Chondrocyte (in vitro differentiated cells): Measurements from ENCODE around the gene C10orf143. TPM values are rescaled to one million over a fixed set of nuclear protein-coding genes. Genes with fewer than 3 reads are reported as not detected.

Source experiments
- DNase-seq: peaks from one replicate; pipeline ENCODE4 v3.0.0; 2021; ENCODE audit warnings: mixed read lengths, low spot score
- H3K27ac Mint-ChIP-seq: one replicate; pipeline ENCODE4 v1.8.0; 2021; ENCODE audit warnings: mild to moderate bottlenecking, moderate library complexity, mixed read lengths; ENCODE audit not compliant: unreplicated experiment
- H3K27me3 Mint-ChIP-seq: 2 replicates; pipeline ENCODE4 v1.8.0; 2021; ENCODE audit warnings: low read depth, mixed read lengths
- H3K36me3 Mint-ChIP-seq: 2 replicates; pipeline ENCODE4 v1.8.0; 2021; ENCODE audit warnings: low read depth, mixed read lengths
- H3K4me1 Mint-ChIP-seq: 2 replicates; pipeline ENCODE4 v1.8.0; 2021; ENCODE audit warnings: low read depth, mild to moderate bottlenecking, mixed read lengths
- H3K4me3 Mint-ChIP-seq: one replicate; pipeline ENCODE4 v1.8.0; 2021; ENCODE audit warnings: mild to moderate bottlenecking, moderate library complexity, mixed read lengths; ENCODE audit not compliant: unreplicated experiment
- H3K9me3 Mint-ChIP-seq: 2 replicates; pipeline ENCODE4 v1.8.0; 2021; ENCODE audit warnings: low read depth, mixed read lengths
- CTCF ChIP-seq: fragments of 200-600 bp; sonication (generic); IDR thresholded peaks from 2 replicates; pipeline ENCODE4 v1.5.0; 2021; ENCODE audit warnings: antibody characterized with exemption, mild to moderate bottlenecking, moderate library complexity
- total RNA-seq: library from RNA; stranded (reverse); gene quantifications from 3 replicates; pipeline ENCODE4 v1.2.1, GENCODE V29; 2021

Gene C10orf143
- total RNA-seq, 1 donor from 2014 or later, result 2.6 TPM

GRCh38 chr10:130049244-130049643 lies 61.4 kb downstream of the C10orf143 start:
- Mint-ChIP-seq H3K27ac (no peak overlapping the region), H3K27me3 (peaks cover 3% of the 10 kb centered on the region), H3K36me3 (no peaks in the 10 kb centered on the region), H3K9me3 (peaks cover 4% of the 10 kb centered on the region), H3K4me3 (no peak overlapping the region), H3K4me1 (no peaks in the 10 kb centered on the region)
- DNase-seq, result no peak
- no peak for TF ChIP-seq CTCF

- H3K9me3 Mint-ChIP-seq, result no peaks in the 10 kb centered on the region
- H3K27ac Mint-ChIP-seq, result no peak overlapping the region
- no peak for DNase-seq
- TF ChIP-seq CTCF, result no peak
- H3K4me1 Mint-ChIP-seq, result no peaks in the 10 kb centered on the region
- no peak overlapping the region for H3K4me3 Mint-ChIP-seq
- peaks cover 9% of the 10 kb centered on the region for H3K27me3 Mint-ChIP-seq
- H3K36me3 Mint-ChIP-seq, result no peaks in the 10 kb centered on the region
Measured at GRCh38 chr10:130048081-130048480, 62.5 kb downstream of the C10orf143 start.

- Mint-ChIP-seq H3K27ac (no peak overlapping the region), H3K4me3 (no peak overlapping the region), H3K27me3 (peaks cover 9% of the 10 kb centered on the region), H3K9me3 (no peaks in the 10 kb centered on the region), H3K4me1 (no peaks in the 10 kb centered on the region), H3K36me3 (no peaks in the 10 kb centered on the region)
- DNase-seq, result no peak
- TF ChIP-seq CTCF, result no peak
Measured at GRCh38 chr10:130047336-130047735, 63.3 kb downstream of the C10orf143 start.

- Mint-ChIP-seq H3K27me3 (peaks cover 12% of the 10 kb centered on the region), H3K27ac (no peak overlapping the region), H3K9me3 (no peaks in the 10 kb centered on the region), H3K36me3 (no peaks in the 10 kb centered on the region), H3K4me1 (no peaks in the 10 kb centered on the region), H3K4me3 (no peak overlapping the region)
- DNase-seq, result no peak
- TF ChIP-seq CTCF, result no peak
Measured at GRCh38 chr10:130046591-130046990, 64.0 kb downstream of the C10orf143 start.

GRCh38 chr10:130045801-130046321 lies 64.8 kb downstream of the C10orf143 start:
- TF ChIP-seq CTCF, result no peak
- no peaks in the 10 kb centered on the region for H3K36me3 Mint-ChIP-seq
- H3K27ac Mint-ChIP-seq, result no peak overlapping the region
- H3K9me3 Mint-ChIP-seq, result no peaks in the 10 kb centered on the region
- H3K27me3 Mint-ChIP-seq, result peaks cover 12% of the 10 kb centered on the region
- H3K4me1 Mint-ChIP-seq, result no peaks in the 10 kb centered on the region
- no peak for DNase-seq
- H3K4me3 Mint-ChIP-seq, result no peak overlapping the region
